GM12891 (cell line): ENCODE measurements around the gene TMEM178B.

Experiments
- DNase-seq: peaks from one replicate; pipeline ENCODE4 v3.0.0; 2011; ENCODE audit warnings: low spot score; ENCODE audit not compliant: insufficient read length
- FAIRE-seq: peaks from 2 replicates; lab custom pipeline; 2011; peaks lifted over from hg19 to GRCh38; lab: Jason Lieb, UNC
- PAX5 ChIP-seq: IDR thresholded peaks from 2 replicates; pipeline ENCODE4 v1.6.1; 2011; ENCODE audit warnings: low read length, moderate library complexity, mild to moderate bottlenecking; ENCODE audit not compliant: insufficient read depth, severe bottlenecking
- POLR2A ChIP-seq: IDR thresholded peaks from 2 replicates; pipeline ENCODE4 v1.6.1; 2011; ENCODE audit warnings: low read depth, low read length, control low read depth
- POLR2AphosphoS5 ChIP-seq: IDR thresholded peaks from 2 replicates; pipeline ENCODE4 v1.6.1; 2011; ENCODE audit warnings: low read depth, low read length, control low read depth
- POU2F2 ChIP-seq: IDR thresholded peaks from 2 replicates; pipeline ENCODE4 v1.6.1; 2011; ENCODE audit warnings: low read depth, mild to moderate bottlenecking, control low read depth, low read length, moderate library complexity
- SPI1 ChIP-seq: IDR thresholded peaks from 2 replicates; pipeline ENCODE4 v1.6.1; 2011; ENCODE audit warnings: low read depth, low read length, control low read depth
- TAF1 ChIP-seq: IDR thresholded peaks from 2 replicates; pipeline ENCODE4 v1.6.1; 2011; ENCODE audit warnings: low read depth, low read length, control low read depth

The TMEM178B gene

GRCh38 chr7:141416650-141417270 lies 342.9 kb downstream of the TMEM178B start:
- TF ChIP-seq SPI1 (no peak), TAF1 (no peak), POU2F2 (no peak), POLR2AphosphoS5 (no peak), PAX5 (no peak), POLR2A (no peak)
- FAIRE-seq (no peak), DNase-seq (no peak)

GRCh38 chr7:141417506-141417905 lies 343.6 kb downstream of the TMEM178B start:
- TF ChIP-seq POLR2AphosphoS5 (no peak), POU2F2 (no peak), POLR2A (no peak), TAF1 (no peak), SPI1 (no peak), PAX5 (no peak)
- no peak for DNase-seq
- no peak for FAIRE-seq

GRCh38 chr7:141418066-141418465 lies 344.2 kb downstream of the TMEM178B start:
- TF ChIP-seq SPI1 (peak; percentile 51), POLR2AphosphoS5 (no peak)
- DNase-seq: no peak
- FAIRE-seq: no peak

DNA sequence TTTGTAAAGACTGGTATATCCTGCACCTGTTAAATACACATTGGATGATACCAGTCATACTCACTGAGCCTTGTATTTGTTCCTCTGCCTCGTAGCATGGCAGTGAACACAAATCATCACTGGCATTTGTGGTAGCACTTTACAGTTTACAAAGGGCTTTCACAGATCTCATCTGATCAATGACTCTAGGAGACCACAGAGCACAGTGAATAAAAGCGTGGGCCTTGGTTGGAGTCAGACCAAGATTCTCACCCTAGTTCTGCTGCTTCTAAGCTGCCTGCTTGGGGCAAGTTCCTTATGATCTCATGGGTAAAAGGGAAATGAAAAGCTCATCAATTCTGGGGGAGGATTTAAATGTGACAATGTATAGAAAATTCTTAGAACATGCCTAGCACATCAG lies 347.4 kb downstream of the TMEM178B start:
- no peak for FAIRE-seq
- TF ChIP-seq POU2F2: no peak
- no peak for TF ChIP-seq TAF1
- no peak for TF ChIP-seq PAX5
- no peak for TF ChIP-seq POLR2A
- no peak for TF ChIP-seq POLR2AphosphoS5
- no peak for TF ChIP-seq SPI1
- no peak for DNase-seq

DNA sequence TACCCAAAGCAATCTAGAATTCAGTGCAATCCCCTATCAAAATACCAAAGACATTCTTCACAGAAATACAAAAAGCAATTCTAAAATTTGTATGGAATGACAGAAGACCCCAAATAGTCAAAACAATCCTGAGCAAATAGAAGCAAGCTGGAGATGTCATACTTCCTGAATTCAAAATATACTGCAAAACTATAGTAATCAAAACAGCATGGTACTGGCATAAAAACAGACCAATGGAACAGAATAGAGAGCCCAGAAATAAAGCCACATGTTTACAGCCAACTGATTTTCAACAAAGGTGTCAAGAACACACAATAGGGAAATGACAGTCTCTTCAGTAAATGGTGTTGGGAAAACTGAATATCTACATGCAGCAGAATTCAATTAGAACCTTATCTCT lies 353.3 kb downstream of the TMEM178B start:
- TF ChIP-seq SPI1 (no peak), POU2F2 (no peak), TAF1 (no peak)
- DNase-seq (no peak), FAIRE-seq (no peak)

DNA sequence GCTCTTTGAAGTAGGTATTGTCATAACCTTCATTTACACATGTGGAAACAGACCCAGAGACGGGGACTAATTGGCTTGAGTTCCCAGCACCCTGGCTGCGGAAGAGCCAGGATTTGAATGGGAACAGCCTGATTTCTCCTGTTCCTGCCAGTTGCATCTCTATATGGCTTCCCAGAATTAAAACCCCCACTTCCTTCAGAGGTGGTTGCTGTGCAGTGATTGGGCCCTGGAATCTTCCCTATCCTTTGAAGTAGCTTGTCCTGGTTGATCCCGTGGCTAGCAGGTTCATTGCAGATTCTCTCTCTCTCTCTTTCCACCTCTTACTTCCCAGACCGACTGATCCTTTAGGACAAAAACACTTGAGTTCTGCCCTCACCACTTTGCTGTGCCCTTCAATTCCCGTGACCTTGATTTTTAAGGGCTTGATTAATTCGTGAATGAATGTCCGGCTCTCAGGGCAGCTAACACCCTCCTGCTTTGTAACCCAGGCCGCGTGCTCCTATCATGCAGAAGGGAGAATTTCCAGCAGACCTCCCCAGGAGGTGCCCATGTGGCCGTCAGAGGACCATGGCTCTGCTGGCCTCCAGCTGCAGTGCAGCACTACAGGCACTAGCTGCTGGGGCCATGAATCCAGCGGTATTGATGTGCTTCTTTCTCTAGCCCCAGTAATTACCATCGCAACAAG lies 356.7 kb downstream of the TMEM178B start:
- TF ChIP-seq POLR2A (no peak), PAX5 (no peak), POU2F2 (no peak), POLR2AphosphoS5 (no peak), TAF1 (no peak), SPI1 (no peak)
- no peak for FAIRE-seq
- DNase-seq: no peak

GRCh38 chr7:141431140-141431479 lies 357.2 kb downstream of the TMEM178B start:
- DNase-seq: no peak
- TF ChIP-seq TAF1: no peak
- no peak for TF ChIP-seq POLR2A
- TF ChIP-seq SPI1: no peak
- TF ChIP-seq PAX5: no peak
- no peak for TF ChIP-seq POLR2AphosphoS5
- no peak for TF ChIP-seq POU2F2
- FAIRE-seq: no peak

DNA sequence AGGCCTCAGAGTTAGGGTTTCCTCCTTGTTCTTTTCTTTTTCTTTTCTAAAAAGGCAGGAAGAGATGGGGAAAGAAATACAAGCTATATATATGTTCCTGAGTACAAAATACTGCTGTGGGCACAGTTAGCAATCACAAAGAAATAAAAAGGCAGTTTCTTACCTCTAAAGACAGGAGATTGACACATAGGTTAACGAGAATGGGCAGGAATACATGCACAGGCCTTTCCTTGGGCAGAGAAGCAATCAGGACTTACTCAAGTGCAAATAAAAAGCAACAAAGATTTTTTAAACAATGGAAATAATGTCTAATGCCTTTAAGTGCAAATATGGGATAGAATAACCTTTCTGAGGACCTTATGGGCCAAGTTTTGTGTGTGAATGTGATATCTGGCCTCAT lies 357.8 kb downstream of the TMEM178B start:
- TF ChIP-seq POLR2AphosphoS5 (no peak), POU2F2 (no peak), PAX5 (no peak), POLR2A (no peak), SPI1 (no peak), TAF1 (no peak)
- DNase-seq (no peak), FAIRE-seq (no peak)

- TF ChIP-seq POLR2AphosphoS5 (no peak), POLR2A (no peak), POU2F2 (no peak), TAF1 (no peak), SPI1 (no peak), PAX5 (no peak)
- no peak for DNase-seq
- no peak for FAIRE-seq
Measured at GRCh38 chr7:141433698-141434097, 359.8 kb downstream of the TMEM178B start.

DNA sequence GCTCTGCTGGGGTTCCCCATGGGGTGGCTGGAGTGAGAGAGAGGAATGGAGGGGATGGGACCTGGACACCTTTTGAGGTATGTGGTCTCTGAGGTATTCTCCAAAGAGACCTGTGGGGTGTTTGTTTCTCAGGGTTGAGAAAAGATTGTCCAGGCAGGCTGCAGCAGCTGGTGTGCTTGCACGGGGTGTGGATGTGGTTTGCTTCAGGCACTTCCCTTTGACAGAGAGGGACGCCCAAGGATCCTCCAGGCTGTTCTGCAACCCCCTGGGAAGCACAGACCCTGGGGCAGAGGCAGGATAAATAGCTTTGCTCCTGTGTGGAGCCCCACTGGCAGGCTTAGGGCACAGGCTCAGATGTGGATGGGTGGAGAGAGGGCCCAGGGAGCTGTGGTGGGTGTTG lies 362.3 kb downstream of the TMEM178B start:
- TF ChIP-seq SPI1 (no peak), PAX5 (no peak), POLR2AphosphoS5 (no peak), TAF1 (no peak), POU2F2 (no peak), POLR2A (no peak)
- FAIRE-seq (no peak), DNase-seq (no peak)
